SK-N-SH (cell line): ENCODE measurements around the gene SUPT3H. TPM values are rescaled to one million over a fixed set of nuclear protein-coding genes. Genes with fewer than 3 reads are reported as not detected.

Source experiments
- CTCF ChIA-PET: fragments of 300-600, 350-600 bp; formaldehyde crosslinking; extraction: SDS; loops from one replicate; lab custom pipeline; 2021; lab: Yijun Ruan, JAX
- POLR2A ChIA-PET: fragments of 350-600 bp; sonication (Branson Sonifier 250); formaldehyde crosslinking; extraction: SDS; loops from one replicate; lab custom pipeline; 2020; ENCODE audit warnings: antibody characterized with exemption, inconsistent platforms; lab: Yijun Ruan, JAX
- DNase-seq: peaks from one replicate; pipeline ENCODE4 v3.0.0; 2012
- H2AFZ ChIP-seq: fragments of 200-600 bp; sonication (generic); 2 replicates; pipeline ENCODE4 v1.8.1; 2016; ENCODE audit warnings: antibody characterized with exemption, mild to moderate bottlenecking, low read depth
- H3F3A ChIP-seq: fragments of 200-600 bp; sonication (generic); replicated peaks from 2 replicates; pipeline ENCODE3; 2016; ENCODE audit warnings: antibody characterized with exemption, mild to moderate bottlenecking; ENCODE audit not compliant: insufficient read depth
- H3K27ac ChIP-seq, 2 experiments: fragments of 200-500 bp in 1 of 2; fragments of 200-600 bp in 1 of 2; sonication (Bioruptor generic) in 1 of 2; sonication (generic), shearing (Covaris generic) in 1 of 2; 2 replicates each; pipeline versions ENCODE4 v1.5.1 to v1.6.1; 2014 to 2016; ENCODE audit warnings: low read depth in 2 of 2, inconsistent platforms in 1 of 2, low read length in 1 of 2, mild to moderate bottlenecking in 1 of 2, mixed read lengths in 1 of 2
- H3K27me3 ChIP-seq: fragments of 200-600 bp; sonication (generic), shearing (Covaris generic); 2 replicates; pipeline ENCODE4 v1.6.1; 2016; ENCODE audit warnings: mixed run types; ENCODE audit not compliant: insufficient read depth
- H3K36me3 ChIP-seq, 2 experiments: fragments of 200-500 bp in 1 of 2; fragments of 200-600 bp in 1 of 2; sonication (Bioruptor generic) in 1 of 2; sonication (generic) in 1 of 2; replicated peaks in 1 of 2; 2 replicates each; pipeline versions ENCODE3 to v1.5.1; 2014 to 2016; ENCODE audit warnings: low read length in 1 of 2, mild to moderate bottlenecking in 1 of 2; ENCODE audit not compliant: insufficient read depth in 2 of 2, control insufficient read depth in 1 of 2
- H3K4me1 ChIP-seq, 2 experiments: fragments of 200-500 bp in 1 of 2; fragments of 200-600 bp in 1 of 2; sonication (Bioruptor generic) in 1 of 2; sonication (generic), shearing (Covaris generic) in 1 of 2; 2 replicates each; pipeline versions ENCODE4 v1.5.1 to v1.6.1; 2014 to 2016; ENCODE audit warnings: low read depth in 1 of 2, low read length in 1 of 2, mixed run types in 1 of 2; ENCODE audit not compliant: insufficient read depth in 2 of 2, control insufficient read depth in 1 of 2
- H3K4me2 ChIP-seq: fragments of 200-600 bp; sonication (generic), shearing (Covaris generic); 2 replicates; pipeline ENCODE4 v1.6.1; 2017; ENCODE audit warnings: mixed run types
- H3K4me3 ChIP-seq, 2 experiments: fragments of 200-500 bp in 1 of 2; fragments of 200-600 bp in 1 of 2; sonication (Bioruptor generic) in 1 of 2; sonication (generic), shearing (Covaris generic) in 1 of 2; 2 replicates each; pipeline versions ENCODE4 v1.5.1 to v1.8.1; 2014 to 2016; ENCODE audit warnings: low read depth in 2 of 2, inconsistent platforms in 1 of 2, low read length in 1 of 2, mild to moderate bottlenecking in 1 of 2, mixed read lengths in 1 of 2, moderate library complexity in 1 of 2
- H3K79me2 ChIP-seq: fragments of 200-600 bp; sonication (generic); 2 replicates; pipeline ENCODE4 v1.8.1; 2017; ENCODE audit warnings: mild to moderate bottlenecking; ENCODE audit not compliant: insufficient read depth
- H3K9ac ChIP-seq: fragments of 200-600 bp; sonication (generic); 2 replicates; pipeline ENCODE4 v1.6.1; 2017; ENCODE audit warnings: mixed run types
- H3K9me2 ChIP-seq: fragments of 200-600 bp; sonication (generic); 2 replicates; pipeline ENCODE4 v1.6.1; 2017; ENCODE audit warnings: mixed run types
- H3K9me3 ChIP-seq: fragments of 200-600 bp; sonication (generic); 2 replicates; pipeline ENCODE4 v1.6.1; 2017; ENCODE audit warnings: mixed run types, mild to moderate bottlenecking, moderate library complexity
- H4K20me1 ChIP-seq: fragments of 200-600 bp; sonication (generic); 2 replicates; pipeline ENCODE4 v1.6.1; 2017; ENCODE audit warnings: mild to moderate bottlenecking, mixed run types; ENCODE audit not compliant: insufficient read depth
- CHD2 ChIP-seq: fragments of 150-350 bp; IDR thresholded peaks from 2 replicates; pipeline ENCODE4 v1.6.1; 2018; ENCODE audit warnings: low read length; ENCODE audit not compliant: partially characterized antibody
- ELF1 ChIP-seq: IDR thresholded peaks from 2 replicates; pipeline ENCODE4 v1.4.0; 2012
- EZH2phosphoT487 ChIP-seq: fragments of 200-600 bp; sonication (generic); IDR thresholded peaks from 2 replicates; pipeline ENCODE4 v1.6.1; 2017; ENCODE audit warnings: low read depth, mixed run types, mild to moderate bottlenecking, antibody characterized with exemption, moderate library complexity, borderline replicate concordance
- FOXJ3 ChIP-seq: sonication (generic); formaldehyde crosslinking; IDR thresholded peaks from 2 replicates; pipeline ENCODE4 v1.5.1; 2020; ENCODE audit warnings: mild to moderate bottlenecking, missing genetic modification reagents
- FOXM1 ChIP-seq: IDR thresholded peaks from 2 replicates; pipeline ENCODE4 v1.4.0; 2012; ENCODE audit warnings: low read depth, mild to moderate bottlenecking
- GABPA ChIP-seq: IDR thresholded peaks from 2 replicates; pipeline ENCODE4 v1.4.0; 2012; ENCODE audit warnings: low read depth, mild to moderate bottlenecking
- IRF3 ChIP-seq: fragments of 150-350 bp; IDR thresholded peaks from 2 replicates; pipeline ENCODE4 v1.6.1; 2016; ENCODE audit warnings: mild to moderate bottlenecking, low read depth, low read length
- JUND ChIP-seq: IDR thresholded peaks from 2 replicates; pipeline ENCODE4 v1.4.0; 2012
- MEF2A ChIP-seq: IDR thresholded peaks from 2 replicates; pipeline ENCODE4 v1.4.0; 2012; ENCODE audit warnings: low read depth, borderline replicate concordance
- NFIC ChIP-seq: IDR thresholded peaks from 2 replicates; pipeline ENCODE4 v1.4.0; 2012; ENCODE audit warnings: borderline replicate concordance
- NRF1 ChIP-seq: IDR thresholded peaks from 2 replicates; pipeline ENCODE4 v1.6.1; 2012; ENCODE audit warnings: low read depth, mild to moderate bottlenecking, low read length
- PBX3 ChIP-seq: IDR thresholded peaks from 2 replicates; pipeline ENCODE4; 2012
- RAD21 ChIP-seq: IDR thresholded peaks from 2 replicates; pipeline ENCODE4 v1.6.1; 2012; ENCODE audit warnings: mild to moderate bottlenecking, low read length
- RFX5 ChIP-seq: IDR thresholded peaks from 2 replicates; pipeline ENCODE4 v1.6.1; 2012; ENCODE audit warnings: mild to moderate bottlenecking, improper control_type of control experiment, low read length
- RXRA ChIP-seq: IDR thresholded peaks from 2 replicates; pipeline ENCODE4 v1.4.0; 2012; ENCODE audit warnings: low read depth, mild to moderate bottlenecking, borderline replicate concordance
- SIN3A ChIP-seq: IDR thresholded peaks from 2 replicates; pipeline ENCODE4 v1.6.1; 2012; ENCODE audit warnings: low read depth, mild to moderate bottlenecking, low read length, moderate library complexity, borderline replicate concordance
- SMC3 ChIP-seq: IDR thresholded peaks from 2 replicates; pipeline ENCODE4 v1.6.1; 2012; ENCODE audit warnings: low read depth, low read length, improper control_type of control experiment
- TAF1 ChIP-seq: IDR thresholded peaks from 2 replicates; pipeline ENCODE4 v1.6.1; 2012; ENCODE audit warnings: low read depth, mild to moderate bottlenecking, low read length, moderate library complexity, borderline replicate concordance
- TCF12 ChIP-seq: IDR thresholded peaks from 2 replicates; pipeline ENCODE4 v1.4.0; 2012
- USF1 ChIP-seq: IDR thresholded peaks from 2 replicates; pipeline ENCODE4 v1.4.0; 2012; ENCODE audit warnings: low read depth, borderline replicate concordance
- USF2 ChIP-seq: fragments of 150-350 bp; IDR thresholded peaks from 2 replicates; pipeline ENCODE4 v1.6.1; 2017; ENCODE audit warnings: antibody characterized with exemption, low read length, low read depth, borderline replicate concordance
- ZBTB33 ChIP-seq: IDR thresholded peaks from 2 replicates; pipeline ENCODE4 v1.4.0; 2012; ENCODE audit warnings: low read depth, borderline replicate concordance
- WGBS: methylation state at CpG from one replicate; pipeline ENCODE4 v1.1.6; 2017; ENCODE audit warnings: low lambda C conversion rate; 5-methylcytosine and 5-hydroxymethylcytosine counted together
- polyA plus RNA-seq, 3 experiments: library from polyadenylated mRNA; depleted of rRNA; stranded (reverse); fragments of >200 nt; gene quantifications; 2 replicates each; pipeline ENCODE4 v1.2.3, GENCODE V29; 2012

The SUPT3H gene
- polyA plus RNA-seq, 1 of the 3 experiments (the other 2 are of a cell fraction) = 10.9 TPM

- H3K4me1 ChIP-seq = peaks cover 2 to 5% of the 10 kb centered on the region in 2 experiments; a peak in 2 of 4 replicates
- H3K4me2 ChIP-seq = no peak overlapping the region
- no peaks in the 10 kb centered on the region for H3K27me3 ChIP-seq
- no peaks in the 10 kb centered on the region for H3K36me3 ChIP-seq
- no peaks in the 10 kb centered on the region for H3K9me2 ChIP-seq
- no peaks in the 10 kb centered on the region for H3K9me3 ChIP-seq
- no peak overlapping the region for H3K27ac ChIP-seq
- peaks cover 7% of the 10 kb centered on the region for H3F3A ChIP-seq
- H3K9ac ChIP-seq = no peak overlapping the region
- DNase-seq = no peak
- H3K4me3 ChIP-seq = no peak overlapping the region
- POLR2A ChIA-PET = no interaction called here
- TF ChIP-seq JUND (no peak), SMC3 (no peak), TAF1 (no peak), NRF1 (no peak), MEF2A (no peak), FOXJ3 (CRISPR knock-in tag) (no peak), TCF12 (no peak), SIN3A (no peak), USF2 (no peak), RFX5 (no peak), EZH2phosphoT487 (no peak), CHD2 (no peak), ELF1 (no peak), RXRA (no peak)
- CTCF ChIA-PET = interaction anchor here (0.6 kb wide), 1 partner anchor 1010 kb away, joined by 3 read pairs; no protein-coding TSS in a partner anchor
- no peaks in the 10 kb centered on the region for H4K20me1 ChIP-seq
- WGBS = 99% methylated on average over 3 of the region's 3 CpGs
- peaks cover 20% of the 10 kb centered on the region; the same call in 1 of the 2 replicates for H3K79me2 ChIP-seq
- H2AFZ ChIP-seq = no peak overlapping the region
These were observed 2.3 kb downstream of the SUPT3H start for GRCh38 chr6:45375449-45375848.

GRCh38 chr6:45371924-45372573, 5.7 kb downstream of the SUPT3H start:
- Histone ChIP-seq H3K79me2 (peaks cover 20% of the 10 kb centered on the region; the same call in 1 of the 2 replicates), H3F3A (no peaks in the 10 kb centered on the region), H3K4me2 (no peak overlapping the region), H3K4me3 (no peak overlapping the region), H3K36me3 (no peaks in the 10 kb centered on the region), H3K9me3 (no peaks in the 10 kb centered on the region), H3K27me3 (no peaks in the 10 kb centered on the region), H3K27ac (no peak overlapping the region), H3K4me1 (peaks cover 2 to 5% of the 10 kb centered on the region in 2 experiments; a peak in 2 of 4 replicates), H2AFZ (no peak overlapping the region), H3K9ac (no peak overlapping the region), H3K9me2 (no peaks in the 10 kb centered on the region), H4K20me1 (no peaks in the 10 kb centered on the region)
- DNase-seq = no peak
- POLR2A ChIA-PET = no interaction called here
- CTCF ChIA-PET = no interaction called here
- WGBS = 95% methylated on average over 3 of the region's 3 CpGs
- TF ChIP-seq PBX3 (no peak), USF1 (no peak), IRF3 (no peak), GABPA (no peak), RXRA (no peak), ELF1 (no peak), CHD2 (no peak), JUND (no peak), ZBTB33 (no peak), MEF2A (no peak), NRF1 (no peak), NFIC (no peak), RAD21 (no peak), FOXM1 (no peak)
